ENCODE data around the gene CHAF1B. TPM values are rescaled to one million over a fixed set of nuclear protein-coding genes. Genes with fewer than 3 reads are reported as not detected.
"Not testable (repeated sequence)": the region's sequence is repeated elsewhere in the genome, so short reads cannot be mapped to it uniquely, and the experiment has no call there.

The CHAF1B gene
- 1.6 TPM for total RNA-seq

- FAIRE-seq (no peak), DNase-seq (ENCODE audit: low spot score in 2 of 2) (peak; percentile 76 to 95)
These were observed at the start of gene CHAF1B for GRCh38 chr21:36385233-36386030. CHAF1B (plus strand) TSS chr21:36385392; CDS start chr21:36386137, 745 bp downstream.

DNA sequence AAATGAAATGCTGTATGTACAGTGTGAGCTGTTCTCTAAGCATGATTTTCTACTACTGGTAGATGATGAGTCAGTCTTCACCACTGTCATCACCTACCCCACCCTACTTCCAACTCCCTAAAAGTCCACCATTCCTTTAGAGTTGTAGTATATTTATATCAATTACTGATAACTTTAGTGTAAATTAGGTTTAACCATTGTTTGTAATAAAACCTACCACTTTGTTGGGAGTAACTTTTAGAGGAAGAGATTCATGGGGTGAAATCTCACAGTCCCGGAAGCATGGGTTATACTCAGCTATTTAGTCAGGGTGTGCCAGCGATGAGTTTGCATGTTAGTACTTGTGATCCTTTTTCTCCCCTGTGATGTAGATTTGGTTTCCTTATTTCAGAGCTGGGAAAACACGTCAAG is 48.1 kb upstream of the CHAF1B start:
- DNase-seq (ENCODE audit: low spot score in 2 of 2) = no peak
- FAIRE-seq = no peak

DNA sequence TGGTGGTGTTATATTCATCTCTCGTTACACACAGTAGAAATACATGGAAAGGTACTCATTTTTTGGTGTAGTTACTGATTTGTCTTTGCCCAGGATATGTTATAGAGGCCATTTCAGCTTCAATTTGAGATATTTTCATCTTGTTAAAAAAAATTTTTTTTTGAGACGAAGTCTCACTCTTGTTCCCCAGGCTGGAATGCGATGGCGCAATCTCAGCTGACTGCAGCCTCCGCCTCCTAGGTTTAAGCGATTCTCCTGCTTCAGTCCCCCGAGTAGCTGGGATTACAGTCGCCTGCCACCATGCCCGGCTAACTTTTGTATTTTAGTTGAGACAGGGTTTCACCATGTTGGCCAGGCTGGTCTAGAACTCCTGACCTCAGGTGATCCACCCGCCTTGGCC is 46.2 kb upstream of the CHAF1B start:
- FAIRE-seq (no peak), DNase-seq (ENCODE audit: low spot score in 2 of 2) (no peak)

- FAIRE-seq; DNase-seq (ENCODE audit: low spot score in 2 of 2): not testable (repeated sequence)
These were observed 42.6 kb upstream of the CHAF1B start for GRCh38 chr21:36342581-36342980.

DNA sequence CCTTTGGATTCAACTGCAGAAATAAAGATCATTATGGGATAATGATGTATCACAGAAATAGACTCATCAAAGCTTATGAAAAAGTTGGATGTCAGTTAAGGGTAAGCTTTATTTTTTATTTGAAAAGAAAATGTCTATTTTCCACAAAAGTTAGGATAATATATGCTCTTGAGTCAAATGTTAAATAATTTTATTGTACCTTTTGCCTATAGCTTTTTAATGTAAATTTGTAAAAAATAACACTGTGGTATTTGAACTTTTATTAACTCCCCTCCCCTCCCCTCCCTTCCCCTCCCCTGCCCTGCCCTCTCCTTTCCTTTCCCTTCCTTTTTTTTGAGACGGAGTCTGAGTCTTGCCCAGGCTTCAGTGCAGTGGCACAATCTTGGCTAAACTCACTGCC is 40.3 kb upstream of the CHAF1B start:
- DNase-seq (ENCODE audit: low spot score in 2 of 2) (no peak), FAIRE-seq (no peak)

DNA sequence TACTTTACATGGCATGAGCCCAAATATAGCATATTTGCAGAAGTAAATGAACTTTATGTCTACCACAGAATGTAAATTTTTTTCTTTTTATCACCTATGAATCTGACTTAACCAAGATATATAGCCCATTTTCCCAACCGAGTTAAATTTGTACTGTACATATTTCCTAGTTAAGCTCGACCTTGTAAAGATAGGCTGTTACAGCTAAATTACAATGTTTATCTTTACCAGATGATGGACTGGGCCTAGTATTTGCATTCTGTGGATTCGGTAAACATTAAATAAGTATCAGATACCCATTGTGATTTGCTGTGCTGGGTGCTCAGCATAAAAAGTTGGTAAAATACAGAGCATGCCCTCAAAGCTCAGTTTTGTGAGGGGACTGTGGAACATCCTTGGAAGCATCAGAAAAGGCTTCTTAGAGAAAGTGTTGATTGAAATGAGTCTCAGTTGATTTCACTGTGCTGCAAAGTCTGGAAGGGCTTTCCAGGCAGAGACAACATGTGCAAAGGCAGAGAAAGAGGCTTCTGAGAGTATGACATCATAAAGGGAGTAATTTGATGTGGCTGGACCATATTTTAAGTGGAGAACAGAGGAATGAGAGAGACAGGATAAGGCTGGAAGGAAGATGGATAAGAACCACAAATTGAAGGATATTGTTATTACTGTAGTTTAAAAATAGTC is 37.8 kb upstream of the CHAF1B start:
- FAIRE-seq (no peak), DNase-seq (ENCODE audit: low spot score in 2 of 2) (no peak)

DNA sequence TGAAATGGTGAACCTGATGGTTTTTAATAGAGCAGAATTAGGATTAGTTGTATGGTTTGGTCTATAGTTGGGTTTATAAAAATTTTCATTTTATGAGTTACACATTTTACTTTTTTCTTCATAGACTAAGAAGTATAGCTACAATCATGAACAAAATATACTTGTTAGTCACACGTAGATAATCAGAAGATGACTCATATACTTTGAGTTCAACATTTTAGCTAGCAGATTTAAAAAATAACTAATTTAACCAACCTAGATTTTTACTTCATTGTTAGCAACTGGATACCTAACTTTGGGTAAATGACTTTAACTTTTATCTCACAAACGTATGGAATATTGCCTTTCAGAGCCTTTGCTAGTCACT is 37.2 kb upstream of the CHAF1B start:
- no peak for FAIRE-seq
- no peak for DNase-seq (ENCODE audit: low spot score in 2 of 2)

DNA sequence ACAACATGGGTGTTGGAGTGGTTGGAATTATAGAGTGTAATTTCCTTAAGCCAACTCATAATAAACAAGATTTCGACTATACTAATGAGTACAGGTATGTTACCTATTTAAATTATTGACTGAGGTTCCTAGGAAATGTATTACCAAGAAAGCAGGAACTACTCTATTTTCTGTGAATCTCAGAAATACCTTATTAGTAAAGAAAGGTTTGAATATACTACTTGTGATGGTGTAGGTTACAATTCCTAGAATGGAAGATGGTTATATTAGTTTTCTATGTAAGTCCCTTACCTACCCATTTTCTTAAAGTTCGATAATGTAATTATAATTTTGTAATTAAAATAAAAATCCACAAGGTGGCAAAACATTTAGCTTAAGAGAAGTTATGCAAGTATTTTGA is 35.9 kb upstream of the CHAF1B start:
- DNase-seq (ENCODE audit: low spot score in 2 of 2) (no peak), FAIRE-seq (no peak)

DNA sequence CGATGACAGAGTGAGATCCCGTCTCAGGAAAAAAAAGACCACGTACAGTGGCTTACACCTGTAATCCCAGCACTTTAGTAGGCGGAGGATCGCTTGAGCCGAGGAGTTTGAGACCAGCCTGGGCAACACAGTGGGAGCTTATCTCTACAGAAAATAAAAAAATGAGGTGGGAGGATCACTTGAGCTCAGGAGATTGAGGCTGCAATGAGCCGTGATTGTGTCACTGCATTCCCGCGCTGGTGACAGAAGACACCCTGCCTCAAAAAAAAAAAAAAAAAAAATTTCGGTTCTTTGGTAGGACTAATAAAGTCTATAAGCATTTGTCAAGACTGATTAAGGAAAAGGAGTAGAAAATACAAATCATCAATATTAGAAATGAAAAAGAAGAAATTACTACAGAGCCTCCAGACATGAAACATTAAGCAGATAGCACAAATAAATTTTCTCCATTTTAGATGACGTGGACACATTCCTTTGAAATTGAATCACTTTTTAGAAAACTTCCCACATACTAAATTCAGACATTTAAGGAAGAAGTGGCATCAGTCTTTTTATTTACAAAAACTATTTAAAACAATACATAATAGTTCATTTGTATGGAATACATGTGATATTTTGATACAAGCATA is 34.8 kb upstream of the CHAF1B start:
- DNase-seq (ENCODE audit: low spot score in 2 of 2) (no peak), FAIRE-seq (no peak)

DNA sequence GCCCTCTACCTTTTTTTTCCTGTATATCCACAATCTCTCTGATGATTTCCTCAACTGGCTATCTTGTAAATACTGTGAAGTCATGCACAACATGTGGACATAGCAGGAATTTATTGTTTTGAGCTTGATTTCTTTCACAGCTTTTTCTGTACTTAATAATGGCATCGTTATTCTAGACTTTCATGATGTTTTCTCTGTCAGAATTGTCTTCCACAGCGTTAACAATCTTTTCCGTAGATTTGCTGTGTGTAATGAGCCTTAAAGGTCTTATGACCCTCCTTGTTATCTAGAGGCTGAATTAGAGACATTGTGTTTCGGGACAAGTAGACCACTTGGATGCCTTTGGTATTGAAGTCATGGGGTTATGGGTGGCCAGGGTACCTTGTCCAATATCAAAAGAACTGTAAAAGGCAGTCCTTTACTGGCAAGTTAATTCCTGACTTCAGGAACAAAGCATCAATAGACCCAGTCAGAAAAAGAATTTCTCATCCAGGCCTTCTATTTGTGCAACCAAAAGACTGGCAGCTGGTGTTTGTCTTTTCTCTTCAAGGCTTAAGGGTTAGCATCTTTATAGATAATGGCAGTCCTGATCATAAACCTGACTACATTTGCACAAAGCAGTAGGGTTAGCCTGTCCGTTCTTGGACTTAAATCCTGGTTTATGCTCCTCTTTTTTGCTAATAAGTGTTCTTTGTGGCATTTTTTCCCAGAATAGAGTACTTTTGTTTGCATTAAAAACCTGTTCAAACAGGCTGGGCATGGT is 30.1 kb upstream of the CHAF1B start:
- DNase-seq (ENCODE audit: low spot score in 2 of 2) = no peak
- no peak for FAIRE-seq

DNA sequence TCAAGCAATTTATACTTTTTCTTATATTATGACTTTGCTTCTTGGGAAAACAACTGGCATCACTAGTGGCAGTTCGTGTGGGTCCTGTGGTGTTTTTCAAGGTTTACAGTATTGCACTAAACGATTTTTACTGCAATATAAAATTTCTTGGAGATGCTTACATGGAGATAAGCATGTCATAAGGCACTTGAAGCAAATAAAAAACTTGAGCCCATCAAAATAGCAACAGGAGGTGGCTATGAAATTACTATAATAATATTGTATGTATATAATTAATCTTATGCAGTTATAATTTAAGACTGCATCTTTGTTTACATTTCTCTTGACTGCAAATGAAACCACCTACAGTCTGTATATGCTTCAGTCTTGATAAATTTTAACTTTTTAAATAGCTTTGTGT is 29.3 kb upstream of the CHAF1B start:
- DNase-seq (ENCODE audit: low spot score in 2 of 2) = no peak

DNA sequence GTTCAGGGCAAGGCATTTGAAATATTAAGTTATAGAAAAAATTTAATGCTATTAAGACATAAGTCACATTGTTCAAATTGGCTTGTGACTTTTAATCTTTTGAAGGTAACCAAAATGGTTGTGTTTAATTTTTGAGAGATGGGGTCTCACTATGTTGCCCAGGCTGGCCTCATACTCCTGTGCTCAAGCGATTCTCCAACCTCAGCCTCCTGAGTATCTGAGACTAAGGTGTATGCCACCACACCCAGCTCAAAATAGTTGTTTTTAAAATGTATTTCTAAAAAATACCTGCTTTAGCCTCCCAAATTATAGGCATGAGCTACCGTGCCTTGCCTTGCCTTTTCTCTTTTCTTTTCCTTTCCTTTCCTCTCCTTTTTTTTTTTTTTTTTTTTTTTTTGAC is 26.0 kb upstream of the CHAF1B start:
- DNase-seq (ENCODE audit: low spot score in 2 of 2) (no peak), FAIRE-seq (no peak)

More for the DNA sequence above, 29.3 kb upstream of the CHAF1B start:
- FAIRE-seq = no peak

DNA sequence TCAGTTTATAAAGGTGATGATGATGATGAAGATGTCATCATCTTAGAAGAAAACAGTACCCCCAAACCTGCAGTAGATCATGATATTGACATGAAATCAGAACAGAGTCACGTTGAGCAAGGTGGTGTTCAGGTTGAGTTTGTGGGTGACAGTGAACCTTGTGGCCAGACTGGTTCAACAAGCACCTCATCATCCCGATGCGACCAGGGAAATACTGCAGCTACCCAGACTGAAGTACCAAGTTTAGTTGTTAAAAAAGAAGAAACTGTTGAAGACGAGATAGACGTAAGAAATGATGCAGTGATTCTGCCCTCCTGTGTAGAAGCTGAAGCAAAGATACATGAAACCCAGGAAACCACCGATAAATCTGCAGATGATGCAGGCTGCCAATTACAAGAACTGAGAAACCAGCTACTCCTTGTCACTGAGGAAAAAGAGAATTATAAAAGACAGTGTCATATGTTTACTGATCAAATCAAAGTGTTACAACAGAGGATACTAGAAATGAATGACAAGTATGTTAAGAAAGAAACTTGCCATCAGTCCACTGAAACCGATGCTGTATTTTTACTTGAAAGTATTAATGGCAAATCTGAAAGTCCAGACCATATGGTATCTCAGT is 16.0 kb upstream of the CHAF1B start:
- no peak for FAIRE-seq
- DNase-seq (ENCODE audit: low spot score in 2 of 2) = no peak

GRCh38 chr21:36375994-36376393 is 9.2 kb upstream of the CHAF1B start:
- DNase-seq (ENCODE audit: low spot score in 2 of 2) (no peak), FAIRE-seq (no peak)

- FAIRE-seq (no peak), DNase-seq (ENCODE audit: low spot score in 2 of 2) (no peak)
These were observed 7.8 kb upstream of the CHAF1B start for GRCh38 chr21:36377391-36377842.

- no peak for FAIRE-seq
- DNase-seq (ENCODE audit: low spot score in 2 of 2) = no peak
These were observed 5.9 kb upstream of the CHAF1B start for GRCh38 chr21:36379251-36379650.

- DNase-seq (ENCODE audit: low spot score in 2 of 2) (no peak), FAIRE-seq (no peak)
These were observed 3.2 kb upstream of the CHAF1B start for GRCh38 chr21:36381841-36382589.

DNA sequence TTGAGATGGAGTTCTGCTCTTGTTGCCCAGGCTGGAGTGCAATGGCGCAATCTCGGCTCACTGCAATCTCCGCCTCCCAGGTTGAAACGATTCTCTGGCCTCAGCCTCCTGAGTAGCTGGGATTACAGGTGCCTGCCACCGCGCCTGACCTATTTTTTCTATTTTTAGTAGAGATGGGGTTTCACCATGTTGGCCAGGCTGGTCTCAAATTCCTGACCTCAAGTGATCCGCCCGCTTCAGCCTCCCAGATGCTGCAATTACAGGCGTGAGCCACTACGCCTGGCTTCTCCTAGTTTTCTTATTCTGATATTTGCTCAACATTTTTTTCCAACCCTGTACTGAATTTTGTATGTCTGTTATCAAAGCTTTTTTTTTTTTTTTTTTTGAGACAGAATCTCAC is 2.5 kb upstream of the CHAF1B start:
- FAIRE-seq; DNase-seq (ENCODE audit: low spot score in 2 of 2): not testable (repeated sequence)

DNA sequence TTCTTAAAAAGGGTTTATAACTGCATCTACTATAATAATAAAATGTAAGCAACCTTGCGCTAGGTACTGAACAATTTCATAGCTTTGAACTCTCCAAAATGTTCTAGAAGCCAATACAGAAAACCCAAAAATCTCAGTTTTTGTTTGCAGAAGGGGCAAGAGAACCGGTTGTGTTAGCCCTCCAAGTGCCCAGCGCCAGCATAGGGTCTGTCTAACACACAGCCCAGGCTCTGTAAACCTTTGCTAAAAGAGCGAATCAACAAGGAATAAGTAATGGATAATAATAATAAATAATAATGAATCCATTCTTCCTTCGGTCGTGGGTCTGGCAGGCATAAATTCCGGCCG is 333 bp upstream of the CHAF1B start:
- DNase-seq (ENCODE audit: low spot score in 2 of 2) (no peak), FAIRE-seq (no peak)

All from frontal cortex (tissue), 4 donors.